Fibroblast of skin of right quadriceps (primary cell): Measurements from ENCODE around the gene PDZD8.
"Not testable (repeated sequence)": the region's sequence is repeated elsewhere in the genome, so short reads cannot be mapped to it uniquely, and the experiment has no call there.

Experiments
- DNase-seq: peaks from one replicate; pipeline ENCODE4 v3.0.0-alpha.2; 2013

Gene PDZD8

DNA sequence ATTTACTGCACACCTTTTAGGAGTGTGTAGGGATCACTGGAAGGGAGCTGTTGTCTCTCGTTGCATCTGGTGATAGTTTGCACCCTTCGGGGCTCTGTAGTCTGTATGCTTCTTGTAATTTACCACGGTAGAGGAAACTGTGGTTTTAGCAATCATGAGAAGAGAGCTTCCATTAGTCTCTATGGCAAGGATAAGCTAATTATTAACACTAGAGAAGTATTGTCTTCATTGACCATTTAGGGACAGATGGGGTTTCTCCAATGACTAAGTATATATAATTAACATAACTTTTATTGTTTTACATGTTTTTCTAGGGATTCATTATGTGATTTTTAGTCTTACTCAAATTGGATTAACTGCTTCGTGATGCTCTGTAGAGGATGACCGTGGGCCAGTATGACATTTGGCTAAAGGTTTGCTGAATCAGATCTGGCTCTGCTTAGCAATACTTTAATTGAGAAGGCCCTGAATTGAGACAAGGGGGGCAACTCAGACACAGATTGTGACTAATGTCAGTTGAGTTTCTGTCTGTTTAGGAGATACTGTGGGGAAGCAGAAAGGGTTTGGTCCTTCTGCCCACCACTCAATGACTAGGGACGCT lies 125.6 kb downstream of the PDZD8 start:
- peak; percentile 6 for DNase-seq

DNA sequence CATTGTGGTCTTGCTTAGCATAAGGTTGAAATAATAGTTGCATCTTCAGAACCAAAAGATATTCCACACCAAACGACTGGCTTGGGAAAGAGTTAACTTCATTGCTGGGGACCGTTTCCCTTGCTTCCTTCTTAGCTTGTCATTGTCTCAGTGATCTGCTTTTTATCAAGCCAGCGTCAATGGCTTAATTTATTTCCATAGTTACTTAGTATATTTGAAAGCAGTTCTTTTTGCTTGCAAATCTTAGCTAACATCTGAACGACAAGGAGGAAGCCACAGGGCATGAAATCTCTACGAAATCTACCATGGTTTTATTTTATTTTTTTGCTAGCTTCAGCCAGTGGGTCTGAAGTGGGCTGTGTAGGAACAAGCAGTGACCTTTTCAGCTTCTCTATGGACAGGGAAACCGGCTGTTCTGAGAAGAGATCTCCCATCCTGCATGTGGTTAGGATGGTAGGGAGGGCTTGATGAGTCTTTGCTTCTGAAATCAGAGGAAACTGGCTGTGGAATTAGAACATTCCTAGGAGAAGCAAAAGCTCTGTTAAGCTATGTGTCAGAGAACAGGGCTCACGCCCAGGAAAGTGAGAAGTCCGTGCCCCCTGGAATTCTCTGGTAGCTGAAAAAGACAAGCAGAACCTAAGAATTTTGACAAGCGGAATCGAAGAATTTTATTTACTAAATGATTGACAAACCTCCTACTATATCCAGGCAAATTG lies 126.3 kb downstream of the PDZD8 start:
- peak; percentile 55 for DNase-seq

DNA sequence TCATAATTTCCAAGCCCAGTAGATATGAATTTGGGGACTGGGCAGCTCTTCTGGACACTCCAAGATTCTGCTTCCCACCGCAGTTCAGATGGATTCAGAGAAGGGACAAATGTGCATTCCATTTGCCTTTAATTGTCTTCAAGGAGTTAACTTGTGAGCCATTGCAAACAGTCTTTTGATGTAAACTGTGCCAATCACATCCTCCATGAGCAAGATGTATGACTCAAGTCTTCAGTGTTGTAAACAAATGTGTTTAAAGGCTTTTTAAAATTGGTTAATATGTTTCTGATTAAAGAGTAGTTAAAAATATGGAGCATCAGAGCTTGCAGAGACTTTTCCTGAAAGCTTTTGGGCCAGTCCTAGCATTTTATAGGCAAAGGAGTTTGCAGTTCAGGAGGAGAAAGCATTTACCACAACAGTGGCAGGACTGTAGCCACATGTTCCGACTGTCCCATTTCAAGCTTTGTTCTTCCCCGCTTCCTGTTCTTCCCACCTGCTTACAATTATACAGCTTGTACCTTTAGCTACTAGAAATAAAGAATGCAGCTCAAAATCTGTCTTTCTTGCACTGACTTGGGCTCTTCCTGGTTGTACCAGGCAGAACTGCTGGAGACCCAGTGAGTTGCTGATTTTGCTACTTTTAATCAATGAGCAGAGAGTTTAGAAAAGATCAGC lies 128.1 kb downstream of the PDZD8 start:
- peak; percentile 53 for DNase-seq

DNA sequence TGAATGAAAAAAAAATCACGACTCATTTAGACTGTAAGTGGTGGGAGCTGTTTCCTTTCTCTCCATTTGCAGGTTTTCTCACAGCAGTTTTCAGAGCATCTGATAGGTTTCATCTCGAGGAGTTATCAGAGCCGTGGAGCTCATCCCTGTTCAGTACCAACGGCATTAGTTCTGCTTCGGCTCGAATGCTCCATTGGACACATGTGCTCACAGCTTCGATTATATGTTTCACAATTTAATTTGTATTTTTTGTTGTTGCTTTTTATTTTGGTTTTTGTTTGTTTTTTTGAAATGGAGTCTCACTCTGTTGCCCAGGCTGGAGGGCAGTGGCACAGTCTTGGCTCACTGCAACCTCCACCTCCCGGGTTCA lies 132.8 kb downstream of the PDZD8 start:
- DNase-seq: no peak

DNA sequence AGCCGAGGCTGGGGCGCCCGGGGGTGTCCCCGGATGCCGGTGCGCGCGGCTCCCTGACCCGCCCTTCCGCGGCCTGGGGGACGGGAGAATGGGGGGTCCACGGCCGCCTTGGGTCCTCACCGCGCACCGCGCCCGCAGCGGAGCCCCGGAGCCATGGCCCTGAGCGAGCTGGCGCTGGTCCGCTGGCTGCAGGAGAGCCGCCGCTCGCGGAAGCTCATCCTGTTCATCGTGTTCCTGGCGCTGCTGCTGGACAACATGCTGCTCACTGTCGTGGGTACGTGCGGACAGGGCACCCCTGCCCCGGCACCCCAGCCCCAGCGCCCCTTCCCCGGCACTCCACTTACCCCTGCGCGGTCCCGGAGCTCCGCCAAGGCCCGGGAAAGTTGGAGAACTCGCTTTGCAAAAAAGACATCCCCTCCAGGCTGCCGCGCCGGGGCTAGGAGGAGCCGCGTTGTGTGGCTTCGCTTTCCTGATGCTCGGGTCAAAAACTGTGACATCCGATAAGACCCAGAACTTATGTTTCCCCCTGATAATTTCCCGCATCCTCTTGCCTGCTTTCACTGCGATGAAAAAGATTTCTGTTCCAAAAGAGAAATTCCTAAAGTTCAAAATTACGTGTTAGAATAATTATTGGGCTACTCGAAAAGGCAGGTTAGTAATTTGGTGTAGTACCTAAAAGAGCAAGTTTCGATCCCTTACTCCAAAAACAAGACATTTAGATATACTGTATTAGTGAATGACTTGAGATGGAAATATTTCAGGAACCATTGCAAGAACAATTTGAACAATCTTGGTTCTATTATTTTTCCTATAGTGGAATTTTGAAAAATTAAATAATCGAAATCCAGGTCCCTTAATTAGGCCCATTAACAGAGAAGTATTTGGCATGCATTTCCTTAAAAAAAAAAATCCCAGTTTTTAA lies 133.4 kb downstream of the PDZD8 start:
- DNase-seq: no peak

DNA sequence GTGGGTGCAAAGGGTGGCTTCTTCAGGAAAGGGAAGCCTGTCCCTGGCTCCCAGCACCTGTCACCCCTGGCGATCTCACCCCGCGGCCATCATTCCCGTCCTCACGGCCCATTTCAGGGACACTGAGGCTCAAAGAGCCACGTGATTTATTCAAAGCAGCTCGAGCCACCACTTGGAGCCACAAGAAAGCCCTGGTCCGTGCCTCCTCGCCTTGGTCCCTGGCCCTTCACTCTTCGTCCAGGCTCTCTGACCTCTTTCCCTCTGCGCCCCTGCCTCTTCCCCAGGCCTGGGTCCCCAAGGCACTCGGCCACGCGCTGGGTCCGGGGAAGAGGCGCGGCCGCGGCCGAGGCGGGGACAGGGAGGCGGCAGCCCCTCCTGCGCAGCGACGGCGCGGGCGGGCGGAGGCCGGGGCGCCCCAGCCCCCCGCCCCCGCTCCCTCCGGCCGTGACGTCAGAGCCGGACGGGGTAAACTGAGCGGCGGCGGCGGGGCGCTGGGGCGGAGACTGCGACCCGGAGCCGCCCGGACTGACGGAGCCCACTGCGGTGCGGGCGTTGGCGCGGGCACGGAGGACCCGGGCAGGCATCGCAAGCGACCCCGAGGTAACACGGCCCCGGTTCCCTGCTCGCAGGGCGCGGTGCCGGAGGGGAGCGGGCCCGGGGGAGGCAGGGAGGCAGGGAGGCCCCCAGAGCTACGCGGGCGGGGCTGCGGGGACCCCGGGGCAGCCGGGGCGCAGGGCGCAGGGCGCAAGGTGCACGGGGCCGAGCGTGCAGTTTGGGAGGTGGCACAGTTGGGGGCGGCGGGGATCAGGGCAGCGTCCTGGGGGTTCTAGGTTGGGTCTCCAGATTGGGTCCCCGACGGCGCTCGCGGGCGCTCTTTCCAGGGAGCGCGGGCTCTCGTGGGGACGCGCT lies 134.4 kb downstream of the PDZD8 start, which contains the start of gene SLC18A2:
TSS of gene SLC18A2 (plus strand) at position 494 of the 909 bp plus-strand sequence. CDS start 580 bp downstream, outside the sequence.
- no peak for DNase-seq

DNA sequence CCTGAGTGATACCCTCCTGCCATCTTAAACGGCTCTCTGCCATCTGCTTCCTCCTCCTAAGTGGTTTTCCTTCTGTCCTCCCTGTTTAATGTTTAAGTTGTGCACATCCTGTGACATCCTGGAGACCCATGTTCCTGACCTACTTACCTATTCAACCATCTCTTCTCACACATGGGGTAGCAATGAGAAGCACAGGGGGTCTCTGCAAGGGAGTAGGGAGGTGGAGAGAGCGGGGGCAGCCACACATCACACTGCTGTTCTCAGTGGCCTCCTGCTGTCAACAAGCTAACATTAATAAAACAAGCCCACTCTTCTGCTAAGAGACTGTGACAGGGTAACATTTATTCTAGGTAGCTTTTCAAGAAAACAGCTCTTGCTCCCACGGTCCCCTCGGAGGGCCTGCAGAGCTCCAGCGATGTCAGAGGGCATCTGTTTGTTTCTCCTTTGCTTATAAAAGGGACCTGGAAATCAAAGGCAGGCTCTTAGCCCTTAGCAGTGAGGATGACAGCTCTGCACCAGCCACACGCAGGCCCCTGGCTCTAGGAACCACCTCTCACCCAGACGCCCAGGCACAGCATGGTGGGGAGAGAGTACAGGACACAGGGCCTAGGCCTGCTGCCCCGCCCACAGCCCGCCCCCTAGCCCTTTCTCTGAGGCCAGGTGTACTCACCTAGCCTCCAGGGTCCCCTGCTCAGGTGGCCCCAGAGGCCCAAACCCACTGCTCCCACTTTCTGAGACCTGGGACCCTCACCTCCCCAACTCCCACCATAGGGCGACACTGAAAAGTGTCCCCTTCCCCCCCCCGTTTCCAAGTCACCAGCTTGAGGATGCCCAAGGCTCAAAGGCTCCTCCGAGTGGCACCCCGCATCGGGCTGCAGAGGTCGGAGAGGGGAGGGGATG lies 135.3 kb downstream of the PDZD8 start:
- no peak for DNase-seq

DNA sequence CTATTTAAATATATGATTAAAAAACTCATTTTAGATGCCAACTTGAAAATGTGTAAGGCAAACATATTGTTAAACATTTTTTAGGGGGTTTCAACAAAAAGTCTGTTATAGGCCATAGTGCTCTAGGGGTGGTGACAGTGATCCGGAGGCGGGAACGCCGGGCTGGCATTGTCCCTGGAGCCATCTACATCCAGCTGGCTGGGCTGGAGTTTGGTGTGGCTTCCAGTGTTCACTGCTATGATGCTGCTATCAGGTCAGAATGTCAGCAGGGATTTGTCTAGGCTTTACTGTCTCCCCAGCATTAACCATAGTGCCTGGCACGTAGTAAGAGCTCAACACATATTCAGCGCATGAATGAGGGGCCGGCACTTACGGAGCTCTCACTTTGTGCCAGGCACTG lies 136.2 kb downstream of the PDZD8 start:
- no peak for DNase-seq

DNA sequence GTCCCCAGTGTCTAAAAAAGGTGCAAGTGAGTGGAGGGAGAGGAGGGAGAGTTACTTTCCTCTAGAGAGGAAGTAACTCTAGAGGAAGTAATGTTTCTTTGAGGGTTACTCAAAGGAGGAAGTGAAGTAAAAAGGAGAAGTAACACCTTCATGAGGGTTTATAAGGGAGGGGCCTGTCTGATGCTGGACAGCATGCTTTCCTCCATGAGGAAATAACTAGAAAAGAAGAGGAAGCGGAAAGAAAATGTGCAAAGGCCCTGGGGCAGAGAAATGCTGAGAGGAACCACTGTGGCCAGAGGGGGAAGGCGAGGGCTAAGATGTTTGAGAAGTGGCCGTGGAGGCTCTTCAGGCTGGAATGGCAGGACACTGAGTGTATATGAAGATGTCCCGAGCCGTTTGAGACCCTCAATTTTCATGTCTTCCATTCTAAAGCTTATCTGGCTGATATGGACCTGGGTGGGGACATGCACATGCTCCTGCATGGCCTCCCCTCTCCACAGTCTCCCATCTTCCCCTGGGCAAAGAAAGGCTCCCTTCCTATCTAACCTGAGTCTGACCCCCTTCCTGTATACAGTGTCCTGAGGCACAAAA lies 137.7 kb downstream of the PDZD8 start:
- DNase-seq: no peak

DNA sequence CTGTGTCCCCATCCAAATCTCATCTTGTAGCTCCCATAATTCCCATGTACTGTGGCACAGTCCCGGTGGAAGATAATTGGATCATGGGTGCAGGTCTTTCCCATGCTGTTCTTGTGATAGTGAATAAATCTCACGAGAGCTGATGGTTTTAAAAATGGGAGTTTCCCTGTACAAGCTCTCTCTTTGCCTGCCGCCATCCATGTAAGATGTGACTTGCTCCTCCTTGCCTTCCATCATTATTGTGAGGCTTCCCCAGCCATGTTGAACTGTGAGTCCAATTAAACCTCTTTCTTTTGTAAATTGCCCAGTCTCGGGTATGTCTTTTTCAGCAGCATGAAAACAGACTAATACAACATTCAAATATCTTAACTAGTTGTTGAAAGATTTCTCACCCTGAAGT lies 145.1 kb downstream of the PDZD8 start:
- not testable (repeated sequence) for DNase-seq

DNA sequence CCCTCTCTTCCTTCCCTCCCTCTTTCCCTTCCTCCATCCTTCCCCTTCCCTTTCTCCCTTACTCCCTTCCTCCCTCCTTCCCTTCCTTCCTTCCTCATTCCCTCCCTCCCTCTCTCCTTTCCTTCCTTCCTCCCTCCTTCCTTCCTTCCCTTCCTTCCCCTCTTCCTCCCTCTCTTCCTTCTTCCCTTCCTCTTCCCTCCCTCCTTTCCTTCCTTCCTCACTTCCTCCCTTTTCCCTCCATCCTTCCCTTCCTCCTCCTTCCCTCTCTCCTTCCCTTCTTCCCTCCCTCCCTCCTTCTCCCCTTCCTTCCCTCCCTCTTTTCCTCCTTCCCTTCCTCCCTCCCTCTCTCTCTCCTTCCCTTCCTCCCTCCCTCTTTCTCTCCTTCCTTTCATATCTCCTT lies 147.0 kb downstream of the PDZD8 start:
- DNase-seq: no peak
